Fibroblast of lung (primary cell): ENCODE data around the gene PIWIL4.

Source experiments
- EZH2 ChIP-seq: IDR thresholded peaks from 2 replicates; pipeline ENCODE4 v1.5.1; 2012; ENCODE audit warnings: low read length, control low read depth, mild to moderate bottlenecking; ENCODE audit errors: missing control alignments
- TF ChIP-seq, protein P1 (sequence below), 2 donors: IDR thresholded peaks in 1 of 2; conservative IDR thresholded peaks in 1 of 2; 1 replicate in 1 of 2; 2 replicates in 1 of 2; pipeline ENCODE4 v1.5.1; 2011 to 2012; ENCODE audit warnings: low read length in 2 of 2, control low read depth in 1 of 2, inconsistent platforms in 1 of 2, low read depth in 1 of 2, mild to moderate bottlenecking in 1 of 2

DNA sequence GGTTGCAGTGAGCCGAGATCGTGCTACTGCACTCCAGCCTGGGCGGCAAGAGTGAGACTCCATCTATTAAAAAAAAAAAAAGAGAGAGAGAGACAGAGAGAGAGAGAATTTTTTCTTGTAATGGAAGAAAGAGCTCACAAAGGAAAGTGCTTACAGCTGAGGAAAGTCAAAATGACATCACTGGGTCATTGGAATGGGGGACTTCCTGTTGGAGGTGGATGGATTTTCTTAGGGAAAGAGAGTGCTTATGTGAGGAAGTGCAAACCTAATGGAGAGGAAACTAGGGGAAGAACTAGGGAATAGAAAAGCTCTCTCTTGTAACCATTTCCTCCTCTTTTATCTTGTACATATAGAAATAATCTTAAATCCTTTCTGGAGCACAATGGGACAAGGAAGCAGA lies 6.3 kb upstream of the PIWIL4 start:
- TF ChIP-seq, protein P1, sequence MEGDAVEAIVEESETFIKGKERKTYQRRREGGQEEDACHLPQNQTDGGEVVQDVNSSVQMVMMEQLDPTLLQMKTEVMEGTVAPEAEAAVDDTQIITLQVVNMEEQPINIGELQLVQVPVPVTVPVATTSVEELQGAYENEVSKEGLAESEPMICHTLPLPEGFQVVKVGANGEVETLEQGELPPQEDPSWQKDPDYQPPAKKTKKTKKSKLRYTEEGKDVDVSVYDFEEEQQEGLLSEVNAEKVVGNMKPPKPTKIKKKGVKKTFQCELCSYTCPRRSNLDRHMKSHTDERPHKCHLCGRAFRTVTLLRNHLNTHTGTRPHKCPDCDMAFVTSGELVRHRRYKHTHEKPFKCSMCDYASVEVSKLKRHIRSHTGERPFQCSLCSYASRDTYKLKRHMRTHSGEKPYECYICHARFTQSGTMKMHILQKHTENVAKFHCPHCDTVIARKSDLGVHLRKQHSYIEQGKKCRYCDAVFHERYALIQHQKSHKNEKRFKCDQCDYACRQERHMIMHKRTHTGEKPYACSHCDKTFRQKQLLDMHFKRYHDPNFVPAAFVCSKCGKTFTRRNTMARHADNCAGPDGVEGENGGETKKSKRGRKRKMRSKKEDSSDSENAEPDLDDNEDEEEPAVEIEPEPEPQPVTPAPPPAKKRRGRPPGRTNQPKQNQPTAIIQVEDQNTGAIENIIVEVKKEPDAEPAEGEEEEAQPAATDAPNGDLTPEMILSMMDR (conservative IDR thresholded peaks at IDR 0.05 in 1 of 2, IDR thresholded peaks at IDR 0.05 in 1 of 2; ENCODE audit: low read depth in 1 of 2, low read length in 2 of 2): no peak
- no peak for TF ChIP-seq EZH2
